DOHH2 (cell line): ENCODE data around the gene CCDC39.

ENCODE experiments used
- H3F3A ChIP-seq: fragments of 200-600 bp; sonication (generic), shearing (Covaris generic); 2 replicates; pipeline ENCODE4 v1.6.0; 2016; ENCODE audit warnings: antibody characterized with exemption, mild to moderate bottlenecking; ENCODE audit not compliant: control insufficient read depth, insufficient read depth
- H3K27ac ChIP-seq: fragments of 200-600 bp; sonication (generic); 2 replicates; pipeline ENCODE4 v1.5.1; 2014; ENCODE audit warnings: low read depth, mild to moderate bottlenecking, low read length, moderate library complexity
- H3K27me3 ChIP-seq: fragments of 200-600 bp; sonication (generic); 2 replicates; pipeline ENCODE4 v1.6.1; 2014; ENCODE audit warnings: mild to moderate bottlenecking, low read length, mixed read lengths; ENCODE audit not compliant: control insufficient read depth
- H3K36me3 ChIP-seq: fragments of 200-600 bp; sonication (generic); 2 replicates; pipeline ENCODE4 v1.6.1; 2014; ENCODE audit warnings: mild to moderate bottlenecking, low read length, moderate library complexity, mixed read lengths; ENCODE audit not compliant: control insufficient read depth
- H3K4me1 ChIP-seq: fragments of 200-600 bp; sonication (generic); 2 replicates; pipeline ENCODE4 v1.6.1; 2014; ENCODE audit warnings: mild to moderate bottlenecking, low read length, mixed read lengths; ENCODE audit not compliant: control insufficient read depth
- H3K4me2 ChIP-seq: fragments of 200-600 bp; sonication (generic); 2 replicates; pipeline ENCODE4 v1.6.0; 2014; ENCODE audit warnings: mild to moderate bottlenecking, low read length, moderate library complexity
- H3K4me3 ChIP-seq: fragments of 200-600 bp; sonication (generic); 2 replicates; pipeline ENCODE4 v1.5.1; 2014; ENCODE audit warnings: mild to moderate bottlenecking, low read length, mixed read lengths
- H3K79me2 ChIP-seq: fragments of 200-600 bp; sonication (generic); 2 replicates; pipeline ENCODE4 v1.6.1; 2014; ENCODE audit warnings: mild to moderate bottlenecking, low read length, mixed read lengths; ENCODE audit not compliant: control insufficient read depth
- H3K9me2 ChIP-seq: fragments of 200-600 bp; sonication (generic); replicated peaks from 2 replicates; pipeline ENCODE4 v1.6.1; 2014; ENCODE audit warnings: mild to moderate bottlenecking, low read length, mixed read lengths; ENCODE audit not compliant: control insufficient read depth
- H3K9me3 ChIP-seq: fragments of 200-600 bp; sonication (generic); 2 replicates; pipeline ENCODE4 v1.6.1; 2014; ENCODE audit warnings: antibody characterized with exemption, low read length, mixed read lengths; ENCODE audit not compliant: control insufficient read depth, insufficient read depth
- H4K20me1 ChIP-seq: fragments of 200-600 bp; sonication (generic); 2 replicates; pipeline ENCODE4 v1.6.0; 2014; ENCODE audit warnings: low read depth, mild to moderate bottlenecking, antibody characterized with exemption, low read length, moderate library complexity; ENCODE audit not compliant: control insufficient read depth, insufficient read depth
- EZH2phosphoT487 ChIP-seq: fragments of 200-600 bp; sonication (generic); IDR thresholded peaks from 2 replicates; pipeline ENCODE4 v1.6.1; 2017; ENCODE audit warnings: borderline replicate concordance, mild to moderate bottlenecking, antibody characterized with exemption, low read length, moderate library complexity, mixed read lengths
- TF ChIP-seq, protein P1 (sequence below): fragments of 200-600 bp; sonication (generic); IDR thresholded peaks from one replicate; pipeline ENCODE4 v1.5.1; 2014; ENCODE audit warnings: antibody characterized with exemption, mild to moderate bottlenecking, low read depth, low read length; ENCODE audit not compliant: poor library complexity, severe bottlenecking

Gene CCDC39

DNA sequence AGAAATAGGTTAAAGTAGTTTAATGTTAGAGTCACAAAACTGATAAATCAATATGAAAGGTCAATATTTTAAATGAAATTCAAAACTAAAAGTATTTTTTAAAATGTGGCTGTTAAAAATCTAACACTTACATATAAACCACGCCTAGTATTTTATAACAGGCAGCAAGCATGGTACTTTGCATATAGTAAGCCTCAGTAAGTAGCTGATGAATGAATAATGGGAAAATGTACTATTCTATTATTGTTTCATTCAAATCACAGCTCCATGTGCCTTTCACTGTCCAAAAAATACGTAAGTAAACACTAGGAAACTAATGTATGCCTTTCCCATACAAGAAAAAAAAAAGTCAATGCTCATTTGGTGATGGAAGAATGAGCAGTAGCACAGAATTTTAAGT, 17.8 kb downstream of the CCDC39 start:
- H3K79me2 ChIP-seq: no peaks in the 10 kb centered on the region
- no peaks in the 10 kb centered on the region for H3K9me3 ChIP-seq
- H3K4me2 ChIP-seq: no peak overlapping the region
- TF ChIP-seq, protein P1, sequence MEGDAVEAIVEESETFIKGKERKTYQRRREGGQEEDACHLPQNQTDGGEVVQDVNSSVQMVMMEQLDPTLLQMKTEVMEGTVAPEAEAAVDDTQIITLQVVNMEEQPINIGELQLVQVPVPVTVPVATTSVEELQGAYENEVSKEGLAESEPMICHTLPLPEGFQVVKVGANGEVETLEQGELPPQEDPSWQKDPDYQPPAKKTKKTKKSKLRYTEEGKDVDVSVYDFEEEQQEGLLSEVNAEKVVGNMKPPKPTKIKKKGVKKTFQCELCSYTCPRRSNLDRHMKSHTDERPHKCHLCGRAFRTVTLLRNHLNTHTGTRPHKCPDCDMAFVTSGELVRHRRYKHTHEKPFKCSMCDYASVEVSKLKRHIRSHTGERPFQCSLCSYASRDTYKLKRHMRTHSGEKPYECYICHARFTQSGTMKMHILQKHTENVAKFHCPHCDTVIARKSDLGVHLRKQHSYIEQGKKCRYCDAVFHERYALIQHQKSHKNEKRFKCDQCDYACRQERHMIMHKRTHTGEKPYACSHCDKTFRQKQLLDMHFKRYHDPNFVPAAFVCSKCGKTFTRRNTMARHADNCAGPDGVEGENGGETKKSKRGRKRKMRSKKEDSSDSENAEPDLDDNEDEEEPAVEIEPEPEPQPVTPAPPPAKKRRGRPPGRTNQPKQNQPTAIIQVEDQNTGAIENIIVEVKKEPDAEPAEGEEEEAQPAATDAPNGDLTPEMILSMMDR: no peak
- no peak for TF ChIP-seq EZH2phosphoT487
- no peak overlapping the region for H3K4me3 ChIP-seq
- no peaks in the 10 kb centered on the region for H3K9me2 ChIP-seq
- no peaks in the 10 kb centered on the region; the same call in 1 of the 2 replicates for H3K27me3 ChIP-seq
- H3F3A ChIP-seq: no peaks in the 10 kb centered on the region
- no peaks in the 10 kb centered on the region for H3K36me3 ChIP-seq
- no peaks in the 10 kb centered on the region for H4K20me1 ChIP-seq
- no peaks in the 10 kb centered on the region for H3K4me1 ChIP-seq
- no peak overlapping the region for H3K27ac ChIP-seq

DNA sequence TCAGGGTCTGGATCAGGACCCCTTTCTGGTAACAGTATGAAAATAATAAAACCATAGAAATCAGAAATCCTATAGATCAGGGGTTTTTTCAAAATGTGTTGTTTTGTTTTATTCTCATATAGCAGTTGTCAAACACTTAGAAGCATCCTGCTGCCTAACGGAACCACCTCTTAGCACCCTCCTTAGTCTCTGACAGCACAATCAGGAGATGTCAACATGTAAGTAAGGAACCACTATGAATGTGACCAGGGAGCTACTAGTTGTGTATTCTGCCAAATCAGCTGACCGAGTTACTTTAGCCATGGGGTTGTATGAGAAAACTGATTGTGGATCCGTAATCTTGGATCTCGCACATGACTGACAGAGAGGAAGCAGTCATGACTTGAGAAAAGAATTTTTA, 22.2 kb downstream of the CCDC39 start:
- no peaks in the 10 kb centered on the region for H3F3A ChIP-seq
- no peak overlapping the region for H3K4me3 ChIP-seq
- H3K4me1 ChIP-seq: no peaks in the 10 kb centered on the region
- no peak for TF ChIP-seq EZH2phosphoT487
- TF ChIP-seq, protein P1: no peak
- H3K27me3 ChIP-seq: no peaks in the 10 kb centered on the region; the same call in 1 of the 2 replicates
- H3K9me2 ChIP-seq: no peaks in the 10 kb centered on the region
- no peaks in the 10 kb centered on the region for H3K79me2 ChIP-seq
- H3K4me2 ChIP-seq: no peak overlapping the region
- no peaks in the 10 kb centered on the region for H3K36me3 ChIP-seq
- H3K9me3 ChIP-seq: no peaks in the 10 kb centered on the region
- H4K20me1 ChIP-seq: no peaks in the 10 kb centered on the region
- no peak overlapping the region for H3K27ac ChIP-seq

DNA sequence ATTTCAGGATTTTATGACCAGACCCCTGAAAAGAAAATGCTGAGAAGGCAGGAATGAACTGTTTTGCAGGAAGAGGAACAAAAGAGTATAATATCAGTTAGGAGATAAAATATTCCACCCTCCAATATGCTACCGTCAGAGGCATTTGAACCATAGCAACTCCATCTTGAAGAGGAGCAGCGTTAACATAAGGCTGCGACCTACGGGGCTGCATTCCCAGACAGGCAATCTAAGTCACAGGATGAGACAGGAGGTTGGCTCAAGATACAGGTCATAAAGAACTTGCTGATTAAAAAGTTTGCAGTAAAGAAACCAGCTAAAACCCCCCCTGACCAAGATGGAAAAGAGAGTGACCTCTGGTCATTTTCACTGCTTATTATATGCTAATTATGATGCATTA, 22.9 kb downstream of the CCDC39 start:
- H3K4me2 ChIP-seq: no peak overlapping the region
- H3K27ac ChIP-seq: no peak overlapping the region

More for the DNA sequence above, 22.9 kb downstream of the CCDC39 start:
- no peaks in the 10 kb centered on the region for H3K36me3 ChIP-seq
- H3K9me2 ChIP-seq: no peaks in the 10 kb centered on the region
- no peak overlapping the region for H3K4me3 ChIP-seq
- no peaks in the 10 kb centered on the region for H3F3A ChIP-seq
- no peaks in the 10 kb centered on the region for H3K9me3 ChIP-seq
- TF ChIP-seq, protein P1: no peak
- no peak for TF ChIP-seq EZH2phosphoT487
- no peaks in the 10 kb centered on the region for H3K79me2 ChIP-seq
- H3K27me3 ChIP-seq: no peaks in the 10 kb centered on the region; the same call in 1 of the 2 replicates
- H4K20me1 ChIP-seq: no peaks in the 10 kb centered on the region
- H3K4me1 ChIP-seq: no peaks in the 10 kb centered on the region
